ENCODE results near the gene ADGRL2.

ADGRL2 gene

GRCh38 chr1:81760477-81761097 is 40.1 kb upstream of the ADGRL2 start:
- no peak overlapping the region for H2AFZ ChIP-seq (ENCODE audit: low read depth, low read length)
- H3K4me2 ChIP-seq (ENCODE audit: insufficient read depth, low read length) = no peak overlapping the region
- no peaks in the 10 kb centered on the region for H3K4me1 ChIP-seq (ENCODE audit: insufficient read depth, low read length)
- ATAC-seq (ENCODE audit: insufficient read depth, low read depth) (no peak), DNase-seq (no peak)
- TF ChIP-seq CTCF (IDR thresholded peaks at IDR 0.05; ENCODE audit: borderline replicate concordance, extremely low read depth, low read length, poor library complexity, severe bottlenecking) (no peak), EZH2 (IDR thresholded peaks at IDR 0.05; ENCODE audit: borderline replicate concordance, low read depth, low read length, severe bottlenecking) (no peak)
- no peak overlapping the region for H3K9ac ChIP-seq (ENCODE audit: low read depth, low read length)
- no peaks in the 10 kb centered on the region for H3K27me3 ChIP-seq (ENCODE audit: insufficient read depth, low read length, poor library complexity)
- H3K9me3 ChIP-seq (ENCODE audit: insufficient read depth, low read length, severe bottlenecking) = no peaks in the 10 kb centered on the region
- H4K20me1 ChIP-seq (ENCODE audit: insufficient read depth, low read length) = no peaks in the 10 kb centered on the region
- no peak overlapping the region for H3K4me3 ChIP-seq (ENCODE audit: low read depth in 1 of 2, low read length in 2 of 2)
- no peaks in the 10 kb centered on the region for H3K36me3 ChIP-seq (ENCODE audit: insufficient read depth, low read length)
- H3K27ac ChIP-seq (ENCODE audit: low read length) = no peak overlapping the region
- H3K79me2 ChIP-seq (ENCODE audit: insufficient read depth, low read length) = no peaks in the 10 kb centered on the region

GRCh38 chr1:81775510-81775909 is 25.2 kb upstream of the ADGRL2 start:
- Histone ChIP-seq H3K36me3 (ENCODE audit: insufficient read depth, low read length) (no peaks in the 10 kb centered on the region), H3K4me3 (ENCODE audit: low read depth in 1 of 2, low read length in 2 of 2) (no peak overlapping the region), H3K79me2 (ENCODE audit: insufficient read depth, low read length) (no peaks in the 10 kb centered on the region), H3K9me3 (ENCODE audit: insufficient read depth, low read length, severe bottlenecking) (no peaks in the 10 kb centered on the region), H3K27ac (ENCODE audit: low read length) (no peak overlapping the region), H3K4me1 (ENCODE audit: insufficient read depth, low read length) (no peaks in the 10 kb centered on the region), H4K20me1 (ENCODE audit: insufficient read depth, low read length) (no peaks in the 10 kb centered on the region), H3K4me2 (ENCODE audit: insufficient read depth, low read length) (no peak overlapping the region), H3K9ac (ENCODE audit: low read depth, low read length) (no peak overlapping the region), H2AFZ (ENCODE audit: low read depth, low read length) (no peak overlapping the region), H3K27me3 (ENCODE audit: insufficient read depth, low read length, poor library complexity) (no peaks in the 10 kb centered on the region)
- DNase-seq (no peak), ATAC-seq (ENCODE audit: insufficient read depth, low read depth) (no peak)
- TF ChIP-seq EZH2 (IDR thresholded peaks at IDR 0.05; ENCODE audit: borderline replicate concordance, low read depth, low read length, severe bottlenecking) = no peak
- no peak for TF ChIP-seq CTCF (IDR thresholded peaks at IDR 0.05; ENCODE audit: borderline replicate concordance, extremely low read depth, low read length, poor library complexity, severe bottlenecking)

GRCh38 chr1:81780705-81781454 is 19.9 kb upstream of the ADGRL2 start:
- no peak for DNase-seq
- H3K4me3 ChIP-seq (ENCODE audit: low read depth in 1 of 2, low read length in 2 of 2) = no peak overlapping the region
- no peaks in the 10 kb centered on the region for H3K79me2 ChIP-seq (ENCODE audit: insufficient read depth, low read length)
- no peaks in the 10 kb centered on the region for H3K27me3 ChIP-seq (ENCODE audit: insufficient read depth, low read length, poor library complexity)
- H3K27ac ChIP-seq (ENCODE audit: low read length) = no peak overlapping the region
- no peak for ATAC-seq (ENCODE audit: insufficient read depth, low read depth)
- H3K36me3 ChIP-seq (ENCODE audit: insufficient read depth, low read length) = no peaks in the 10 kb centered on the region
- H2AFZ ChIP-seq (ENCODE audit: low read depth, low read length) = no peak overlapping the region
- H4K20me1 ChIP-seq (ENCODE audit: insufficient read depth, low read length) = no peaks in the 10 kb centered on the region
- H3K9me3 ChIP-seq (ENCODE audit: insufficient read depth, low read length, severe bottlenecking) = no peaks in the 10 kb centered on the region
- H3K9ac ChIP-seq (ENCODE audit: low read depth, low read length) = no peak overlapping the region
- H3K4me1 ChIP-seq (ENCODE audit: insufficient read depth, low read length) = no peaks in the 10 kb centered on the region
- H3K4me2 ChIP-seq (ENCODE audit: insufficient read depth, low read length) = no peak overlapping the region
- no peak for TF ChIP-seq EZH2 (IDR thresholded peaks at IDR 0.05; ENCODE audit: borderline replicate concordance, low read depth, low read length, severe bottlenecking)

GRCh38 chr1:81781749-81782148 is 19.0 kb upstream of the ADGRL2 start:
- no peak for TF ChIP-seq CTCF (IDR thresholded peaks at IDR 0.05; ENCODE audit: borderline replicate concordance, extremely low read depth, low read length, poor library complexity, severe bottlenecking)
- TF ChIP-seq EZH2 (IDR thresholded peaks at IDR 0.05; ENCODE audit: borderline replicate concordance, low read depth, low read length, severe bottlenecking) = no peak
- H3K79me2 ChIP-seq (ENCODE audit: insufficient read depth, low read length) = no peaks in the 10 kb centered on the region
- no peaks in the 10 kb centered on the region for H3K9me3 ChIP-seq (ENCODE audit: insufficient read depth, low read length, severe bottlenecking)
- no peak overlapping the region for H2AFZ ChIP-seq (ENCODE audit: low read depth, low read length)
- no peak for ATAC-seq (ENCODE audit: insufficient read depth, low read depth)
- H3K4me2 ChIP-seq (ENCODE audit: insufficient read depth, low read length) = no peak overlapping the region
- H3K4me1 ChIP-seq (ENCODE audit: insufficient read depth, low read length) = no peaks in the 10 kb centered on the region
- no peaks in the 10 kb centered on the region for H3K36me3 ChIP-seq (ENCODE audit: insufficient read depth, low read length)
- H3K9ac ChIP-seq (ENCODE audit: low read depth, low read length) = no peak overlapping the region
- H3K4me3 ChIP-seq (ENCODE audit: low read depth in 1 of 2, low read length in 2 of 2) = no peak overlapping the region
- no peaks in the 10 kb centered on the region for H3K27me3 ChIP-seq (ENCODE audit: insufficient read depth, low read length, poor library complexity)
- no peak for DNase-seq
- no peaks in the 10 kb centered on the region for H4K20me1 ChIP-seq (ENCODE audit: insufficient read depth, low read length)
- H3K27ac ChIP-seq (ENCODE audit: low read length) = no peak overlapping the region

Measured in DND-41 (cell line).